H1 (cell line): ENCODE measurements around the gene EEPD1. TPM values are rescaled to one million over a fixed set of nuclear protein-coding genes. Genes with fewer than 3 reads are reported as not detected.

ENCODE experiments used
- CTCF ChIA-PET: fragments of 300-600 bp; sonication (Branson Sonifier 250); formaldehyde crosslinking; loops from one replicate; lab custom pipeline; 2021; ENCODE audit not compliant: partially characterized antibody; lab: Charles Lee
- POLR2A ChIA-PET: fragments of 300-600 bp; sonication (Branson Sonifier 250); formaldehyde crosslinking; loops from one replicate; lab custom pipeline; 2021; ENCODE audit warnings: inconsistent platforms; ENCODE audit not compliant: partially characterized antibody; lab: Charles Lee
- DNase-seq, 2 experiments: peaks; one replicate each; pipeline versions ENCODE4 v3.0.0 to v3.0.0-alpha.2; 2010 to 2022; ENCODE audit warnings: low spot score in 2 of 2, low read depth in 1 of 2, mixed read lengths in 1 of 2
- FAIRE-seq: peaks from 2 replicates; lab custom pipeline; 2011; peaks lifted over from hg19 to GRCh38; lab: Jason Lieb, UNC
- H2AFZ ChIP-seq: 2 replicates; pipeline ENCODE4 v1.8.1; 2012; ENCODE audit warnings: low read length, inconsistent platforms
- H2AK5ac ChIP-seq: 2 replicates; pipeline ENCODE4 v1.6.1; 2013; ENCODE audit warnings: low read depth, low read length
- H2BK120ac ChIP-seq: replicated peaks from 2 replicates; pipeline ENCODE3; 2013; ENCODE audit warnings: low read depth, low read length, inconsistent platforms
- H2BK12ac ChIP-seq: 2 replicates; pipeline ENCODE4 v1.6.1; 2013; ENCODE audit warnings: low read depth, low read length
- H2BK15ac ChIP-seq: 2 replicates; pipeline ENCODE4 v1.6.1; 2013; ENCODE audit warnings: low read length
- H2BK20ac ChIP-seq: 2 replicates; pipeline ENCODE4 v1.6.1; 2013; ENCODE audit warnings: low read length
- H2BK5ac ChIP-seq: 2 replicates; pipeline ENCODE4 v1.6.1; 2013; ENCODE audit warnings: low read depth, low read length
- H3K14ac ChIP-seq: 2 replicates; pipeline ENCODE4 v1.6.1; 2013; ENCODE audit warnings: inconsistent platforms; ENCODE audit not compliant: insufficient read length
- H3K18ac ChIP-seq: 2 replicates; pipeline ENCODE4 v1.6.1; 2013; ENCODE audit warnings: low read length; ENCODE audit errors: extremely low read depth
- H3K23ac ChIP-seq: 2 replicates; pipeline ENCODE4 v1.6.1; 2013; ENCODE audit warnings: inconsistent platforms; ENCODE audit not compliant: insufficient read length
- H3K23me2 ChIP-seq: 2 replicates; pipeline ENCODE4 v1.6.1; 2013; ENCODE audit warnings: low read depth, low read length
- H3K27ac ChIP-seq: 2 replicates; pipeline ENCODE4 v1.6.1; 2011; ENCODE audit warnings: low read depth, low read length, inconsistent platforms
- H3K27me3 ChIP-seq, 4 experiments: replicated peaks in 1 of 4; 1 replicate in 1 of 4; 2 replicates in 3 of 4; pipeline versions ENCODE4 v1.6.1 to v1.8.1; 2011 to 2013; ENCODE audit warnings: low read length in 3 of 4, mild to moderate bottlenecking in 3 of 4, inconsistent platforms in 2 of 4, mixed read lengths in 2 of 4, moderate library complexity in 1 of 4; ENCODE audit not compliant: control insufficient read depth in 3 of 4, insufficient read depth in 3 of 4; ENCODE audit errors: extremely low read depth in 1 of 4
- H3K36me3 ChIP-seq, 4 experiments: 2 replicates each; pipeline versions ENCODE4 v1.6.1 to v1.8.1; 2011 to 2013; ENCODE audit warnings: mild to moderate bottlenecking in 4 of 4, low read length in 3 of 4, moderate library complexity in 2 of 4, control low read depth in 1 of 4, inconsistent platforms in 1 of 4; ENCODE audit not compliant: insufficient read depth in 4 of 4, control insufficient read depth in 2 of 4
- H3K4ac ChIP-seq: replicated peaks from 2 replicates; pipeline ENCODE3; 2013; ENCODE audit warnings: low read length, low read depth, mixed read lengths, inconsistent platforms; ENCODE audit not compliant: insufficient read length
- H3K4me1 ChIP-seq, 4 experiments: replicated peaks in 1 of 4; 1 replicate in 1 of 4; 2 replicates in 3 of 4; pipeline versions ENCODE4 v1.6.1 to v1.8.1; 2011 to 2013; ENCODE audit warnings: low read length in 3 of 4, inconsistent platforms in 2 of 4, mixed read lengths in 1 of 4; ENCODE audit not compliant: insufficient read depth in 4 of 4, control insufficient read depth in 3 of 4
- H3K4me2 ChIP-seq, 2 experiments: 2 replicates each; pipeline versions ENCODE4 v1.6.1 to v1.8.1; 2011 to 2013; ENCODE audit warnings: low read depth in 2 of 2, low read length in 2 of 2, control low read depth in 1 of 2, inconsistent platforms in 1 of 2, mild to moderate bottlenecking in 1 of 2; ENCODE audit not compliant: insufficient read depth in 1 of 2
- H3K4me3 ChIP-seq, 4 experiments: fragments of 200-600, 300-600 bp in 1 of 4; sonication (generic), shearing (Covaris generic), sonication (Bioruptor Twin) in 1 of 4; 2 replicates each; pipeline versions ENCODE4 v1.5.1 to v1.8.1; 2011 to 2016; ENCODE audit warnings: low read length in 4 of 4, low read depth in 3 of 4, control low read depth in 2 of 4, inconsistent platforms in 2 of 4, mild to moderate bottlenecking in 2 of 4, mixed read lengths in 1 of 4, moderate library complexity in 1 of 4; ENCODE audit not compliant: insufficient read depth in 2 of 4; ENCODE audit errors: extremely low read depth in 1 of 4
- H3K56ac ChIP-seq: replicated peaks from 2 replicates; pipeline ENCODE3; 2013; ENCODE audit warnings: low read depth, mild to moderate bottlenecking, mixed read lengths, low read length, inconsistent platforms; ENCODE audit not compliant: insufficient read length
- H3K79me1 ChIP-seq: 2 replicates; pipeline ENCODE4 v1.6.1; 2013; ENCODE audit warnings: low read depth, low read length, control low read depth
- H3K79me2 ChIP-seq, 2 experiments: 2 replicates each; pipeline versions ENCODE4 v1.6.1 to v1.8.1; 2012 to 2013; ENCODE audit warnings: low read length in 2 of 2, mild to moderate bottlenecking in 2 of 2, inconsistent platforms in 1 of 2; ENCODE audit not compliant: insufficient read depth in 2 of 2, control insufficient read depth in 1 of 2
- H3K9ac ChIP-seq, 4 experiments: replicated peaks in 1 of 4; 1 replicate in 1 of 4; 2 replicates in 3 of 4; pipeline versions ENCODE4 v1.6.1 to v1.8.1; 2011 to 2013; ENCODE audit warnings: low read depth in 3 of 4, low read length in 3 of 4, control low read depth in 2 of 4, mild to moderate bottlenecking in 2 of 4, moderate library complexity in 2 of 4, inconsistent platforms in 1 of 4; ENCODE audit errors: extremely low read depth in 1 of 4
- H3K9me3 ChIP-seq, 2 experiments: 2 replicates each; pipeline versions ENCODE4 v1.6.1 to v1.8.1; 2012 to 2013; ENCODE audit warnings: mild to moderate bottlenecking in 2 of 2, moderate library complexity in 2 of 2, control low read depth in 1 of 2, inconsistent platforms in 1 of 2, low read depth in 1 of 2, low read length in 1 of 2, mixed read lengths in 1 of 2; ENCODE audit not compliant: insufficient read depth in 2 of 2
- H4K20me1 ChIP-seq, 2 experiments: replicated peaks in 1 of 2; 2 replicates each; pipeline versions ENCODE3 to v1.8.1; 2011 to 2013; ENCODE audit warnings: inconsistent platforms in 2 of 2, low read length in 2 of 2, mild to moderate bottlenecking in 1 of 2; ENCODE audit not compliant: insufficient read depth in 2 of 2, control insufficient read depth in 1 of 2
- H4K5ac ChIP-seq: 2 replicates; pipeline ENCODE4 v1.6.1; 2013; ENCODE audit warnings: low read length, low read depth, mixed read lengths, inconsistent platforms; ENCODE audit not compliant: insufficient read length
- H4K8ac ChIP-seq: 2 replicates; pipeline ENCODE4 v1.8.0; 2013; ENCODE audit warnings: mild to moderate bottlenecking, moderate library complexity, low read length, inconsistent platforms; ENCODE audit not compliant: insufficient read depth; ENCODE audit errors: extremely low read depth
- H4K91ac ChIP-seq: replicated peaks from 2 replicates; pipeline ENCODE3; 2013; ENCODE audit warnings: low read length, mixed read lengths, inconsistent platforms; ENCODE audit not compliant: insufficient read length
- BACH1 ChIP-seq: IDR thresholded peaks from 2 replicates; pipeline ENCODE4 v1.6.1; 2012; ENCODE audit warnings: low read length, improper control_type of control experiment
- BCL11A ChIP-seq, 2 experiments: IDR thresholded peaks; one replicate each; pipeline ENCODE4 v1.6.1; 2011; ENCODE audit warnings: low read depth in 2 of 2, low read length in 2 of 2, mild to moderate bottlenecking in 2 of 2
- CBX8 ChIP-seq: fragments of 300-800, 300-1000 bp; sonication (generic); IDR thresholded peaks from 2 replicates; pipeline ENCODE4 v1.7.1; 2016; ENCODE audit warnings: low read depth, low read length, borderline replicate concordance
- EP300 ChIP-seq, 2 experiments: IDR thresholded peaks; 1 replicate in 1 of 2; 2 replicates in 1 of 2; pipeline ENCODE4 v1.6.1; 2011 to 2012; ENCODE audit warnings: low read depth in 2 of 2, low read length in 2 of 2, mild to moderate bottlenecking in 2 of 2, borderline replicate concordance in 1 of 2, inconsistent platforms in 1 of 2, moderate library complexity in 1 of 2
- GABPA ChIP-seq: IDR thresholded peaks from 2 replicates; pipeline ENCODE4 v1.6.1; 2011; ENCODE audit warnings: mild to moderate bottlenecking, low read length, moderate library complexity, borderline replicate concordance; ENCODE audit not compliant: insufficient read depth
- HDAC6 ChIP-seq: IDR thresholded peaks from one replicate; pipeline ENCODE4 v1.7.1; 2012; ENCODE audit warnings: low read depth, mild to moderate bottlenecking, inconsistent platforms, low read length, moderate library complexity
- MAFK ChIP-seq: IDR thresholded peaks from 2 replicates; pipeline ENCODE4 v1.6.1; 2012; ENCODE audit warnings: low read depth, mild to moderate bottlenecking, improper control_type of control experiment, low read length
- RXRA ChIP-seq: IDR thresholded peaks from 2 replicates; pipeline ENCODE4 v1.6.1; 2011; ENCODE audit warnings: low read depth, mild to moderate bottlenecking, low read length, moderate library complexity; ENCODE audit not compliant: insufficient read depth
- SP4 ChIP-seq: IDR thresholded peaks from 2 replicates; pipeline ENCODE4 v1.6.1; 2012; ENCODE audit warnings: low read length, inconsistent platforms
- SRF ChIP-seq: IDR thresholded peaks from 2 replicates; pipeline ENCODE4 v1.6.1; 2011; ENCODE audit warnings: mild to moderate bottlenecking, low read depth, low read length, moderate library complexity
- TBP ChIP-seq: IDR thresholded peaks from 2 replicates; pipeline ENCODE4 v1.6.1; 2011; ENCODE audit warnings: low read depth, low read length, improper control_type of control experiment
- WGBS, 2 experiments: shearing (Covaris generic) in 1 of 2; methylation state at CpG; one replicate each; pipeline versions ENCODE4 v1.1.6 to v1.1.7; 2013 to 2015; ENCODE audit warnings: low lambda C conversion rate in 2 of 2, mixed read lengths in 2 of 2, inconsistent platforms in 1 of 2, low coverage in 1 of 2, missing lambda C conversion rate in 1 of 2; ENCODE audit not compliant: insufficient replicate concordance in 2 of 2, insufficient coverage in 1 of 2, insufficient read length in 1 of 2; ENCODE audit errors: extremely low coverage in 1 of 2, missing lambda C conversion rate in 1 of 2; 5-methylcytosine and 5-hydroxymethylcytosine counted together
- polyA plus RNA-seq, 7 experiments: library from polyadenylated mRNA; depleted of rRNA in 3 of 7; stranded (reverse) in 5 of 7; unstranded in 2 of 7; fragments of >200 nt in 5 of 7; fragments of 200-250 nt in 2 of 7; gene quantifications; 1 replicate in 5 of 7; 2 replicates in 1 of 7; 4 replicates in 1 of 7; pipeline versions ENCODE4 v1.2.1 to v1.2.3, GENCODE V29; 2011 to 2013; ENCODE audit warnings: missing spikeins in 2 of 7, mixed read lengths in 2 of 7
- total RNA-seq: library from RNA; stranded (reverse); fragmentation: NEBNext Ultra II Directional; extraction: Animal tissue kit (Norgen Biotek cat#: 25700); gene quantifications from 2 replicates; pipeline ENCODE4 v1.2.1, GENCODE V29; 2021

The EEPD1 gene
- total and polyA plus RNA-seq, 2 of the 8 experiments (the other 6 are each of a cell fraction or from before 2014, with no cell fraction given), result 3.1 to 7.8 TPM

DNA sequence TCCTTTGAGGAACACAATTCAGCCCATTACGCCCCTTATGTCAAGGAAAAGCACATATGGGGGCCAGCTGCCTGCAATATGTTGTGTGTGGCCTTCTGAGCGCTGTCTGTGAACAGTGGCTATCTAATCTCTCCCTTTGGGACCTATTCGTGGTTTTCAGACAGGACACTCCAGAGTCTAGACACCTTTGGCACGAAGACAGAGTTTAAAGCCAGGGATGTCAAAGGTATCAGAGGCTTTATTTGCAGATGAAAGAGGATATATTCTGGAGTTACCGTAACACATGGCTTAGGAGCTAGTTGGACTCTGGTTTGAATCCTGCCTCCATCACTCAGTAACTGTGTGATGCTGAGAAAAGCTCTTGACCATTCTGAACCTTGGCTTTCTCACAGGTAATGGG lies 14.8 kb upstream of the EEPD1 start:
- CTCF ChIA-PET, result interaction anchor here (1.4 to 1.8 kb wide), 2 partner anchors 9 to 10 kb away, joined by 6 read pairs; no protein-coding TSS in a partner anchor
- DNase-seq, result no peak

More for the DNA sequence above, 14.8 kb upstream of the EEPD1 start:
- Histone ChIP-seq H3K9ac (no peak overlapping the region), H3K79me1 (no peaks in the 10 kb centered on the region), H2BK120ac (no peak overlapping the region), H3K27ac (no peak overlapping the region), H3K27me3 (peaks cover 0 to 2% (median 0%) of the 10 kb centered on the region in 4 experiments; a peak in 1 of 7 replicates), H4K20me1 (no peaks in the 10 kb centered on the region), H3K79me2 (no peaks in the 10 kb centered on the region), H2BK12ac (no peak overlapping the region), H4K5ac (no peak overlapping the region), H3K4ac (no peak overlapping the region), H3K56ac (no peak overlapping the region), H2AK5ac (no peak overlapping the region), H3K4me2 (no peak overlapping the region), H2BK5ac (no peak overlapping the region), H4K91ac (no peak overlapping the region), H3K4me1 (no peaks in the 10 kb centered on the region), H2AFZ (no peak overlapping the region), H3K14ac (no peak overlapping the region), H3K18ac (no peak overlapping the region), H3K4me3 (no peak overlapping the region), H3K36me3 (no peaks in the 10 kb centered on the region), H3K23me2 (no peaks in the 10 kb centered on the region), H3K23ac (no peak overlapping the region), H4K8ac (no peak overlapping the region), H2BK20ac (no peak overlapping the region), H2BK15ac (no peak overlapping the region), H3K9me3 (no peaks in the 10 kb centered on the region)
- 87% methylated on average over 5 of the region's 5 CpGs; no CpG with 5 or more reads in 1 of the 2 experiments for WGBS, 2 experiments
- TF ChIP-seq CBX8, result no peak
- TF ChIP-seq BACH1, result no peak
- TF ChIP-seq SP4, result no peak
- TF ChIP-seq MAFK, result no peak
- TF ChIP-seq GABPA, result no peak
- TF ChIP-seq RXRA, result no peak
- TF ChIP-seq EP300 (IDR thresholded peaks at IDR 0.05; ENCODE audit: borderline replicate concordance in 1 of 2, low read depth in 2 of 2, low read length in 2 of 2), result no peak
- TF ChIP-seq BCL11A (IDR thresholded peaks at IDR 0.05; ENCODE audit: low read depth in 2 of 2, low read length in 2 of 2), result no peak
- TF ChIP-seq HDAC6, result no peak
- no peak for TF ChIP-seq TBP
- no peak for TF ChIP-seq SRF
- POLR2A ChIA-PET, result no interaction called here
- no peak for FAIRE-seq
